Dedifferentiated amniotic fluid mesenchymal stem cell (primary cell): ENCODE data around the gene NFATC3.

Source experiments
- DNase-seq: peaks from one replicate; pipeline ENCODE4 v3.0.0-alpha.2; 2016; ENCODE audit errors: extremely low spot score

Gene NFATC3

GRCh38 chr16:68187505-68187904 lies 102.3 kb downstream of the NFATC3 start:
- DNase-seq = no peak

GRCh38 chr16:68188170-68188569 lies 103.0 kb downstream of the NFATC3 start:
- DNase-seq = no peak

DNA sequence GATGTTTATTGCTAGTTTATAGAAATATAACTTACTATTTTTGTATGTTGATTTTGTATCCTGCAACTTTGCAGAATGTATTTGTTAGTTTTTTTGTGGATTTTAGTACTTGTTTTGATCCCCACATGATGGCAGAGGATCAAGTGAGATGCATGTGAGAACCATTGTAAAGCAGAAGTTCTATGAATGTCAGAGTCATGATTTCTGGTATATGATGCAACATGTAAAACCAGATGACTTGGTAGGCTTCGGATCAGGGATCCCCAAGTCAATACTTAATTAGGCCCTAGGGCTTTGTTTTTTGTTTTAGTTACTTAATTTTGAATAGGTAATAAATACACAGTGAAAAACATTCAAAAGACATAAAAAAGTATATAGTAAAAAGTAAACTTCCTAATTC lies 104.9 kb downstream of the NFATC3 start:
- DNase-seq = no peak

DNA sequence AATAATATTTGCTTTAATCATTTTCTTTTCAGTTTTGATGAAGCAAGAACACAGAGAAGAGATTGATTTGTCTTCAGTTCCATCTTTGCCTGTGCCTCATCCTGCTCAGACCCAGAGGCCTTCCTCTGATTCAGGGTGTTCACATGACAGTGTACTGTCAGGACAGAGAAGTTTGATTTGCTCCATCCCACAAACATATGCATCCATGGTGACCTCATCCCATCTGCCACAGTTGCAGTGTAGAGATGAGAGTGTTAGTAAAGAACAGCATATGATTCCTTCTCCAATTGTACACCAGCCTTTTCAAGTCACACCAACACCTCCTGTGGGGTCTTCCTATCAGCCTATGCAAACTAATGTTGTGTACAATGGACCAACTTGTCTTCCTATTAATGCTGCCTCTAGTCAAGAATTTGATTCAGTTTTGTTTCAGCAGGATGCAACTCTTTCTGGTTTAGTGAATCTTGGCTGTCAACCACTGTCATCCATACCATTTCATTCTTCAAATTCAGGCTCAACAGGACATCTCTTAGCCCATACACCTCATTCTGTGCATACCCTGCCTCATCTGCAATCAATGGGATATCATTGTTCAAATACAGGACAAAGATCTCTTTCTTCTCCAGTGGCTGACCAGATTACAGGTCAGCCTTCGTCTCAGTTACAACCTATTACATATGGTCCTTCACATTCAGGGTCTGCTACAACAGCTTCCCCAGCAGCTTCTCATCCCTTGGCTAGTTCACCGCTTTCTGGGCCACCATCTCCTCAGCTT lies 105.8 kb downstream of the NFATC3 start:
- DNase-seq = no peak

DNA sequence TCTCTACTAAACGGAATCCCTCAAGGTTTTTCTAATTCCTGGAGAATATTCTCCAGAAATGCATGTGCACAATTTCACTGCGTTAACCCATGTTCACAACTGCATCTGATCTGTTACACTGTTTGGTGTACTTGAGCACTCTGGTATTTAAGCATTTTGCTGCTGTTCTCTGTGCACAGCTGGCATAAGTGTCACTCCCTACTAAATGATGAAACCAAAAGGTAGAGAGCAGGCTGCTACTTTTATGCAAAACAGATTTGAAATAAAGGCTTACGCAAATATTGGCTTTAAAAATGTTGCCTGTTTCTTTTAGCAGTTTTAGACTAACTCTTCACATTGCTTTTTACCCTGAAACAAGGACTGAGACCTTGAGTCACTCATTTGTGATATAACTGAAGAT lies 109.1 kb downstream of the NFATC3 start:
- no peak for DNase-seq

- DNase-seq = no peak
Measured at GRCh38 chr16:68197250-68197649, 112.1 kb downstream of the NFATC3 start.

GRCh38 chr16:68200088-68200783 lies 115.1 kb downstream of the NFATC3 start:
- no peak for DNase-seq

- no peak for DNase-seq
Measured at GRCh38 chr16:68202091-68202519, 116.9 kb downstream of the NFATC3 start.

DNA sequence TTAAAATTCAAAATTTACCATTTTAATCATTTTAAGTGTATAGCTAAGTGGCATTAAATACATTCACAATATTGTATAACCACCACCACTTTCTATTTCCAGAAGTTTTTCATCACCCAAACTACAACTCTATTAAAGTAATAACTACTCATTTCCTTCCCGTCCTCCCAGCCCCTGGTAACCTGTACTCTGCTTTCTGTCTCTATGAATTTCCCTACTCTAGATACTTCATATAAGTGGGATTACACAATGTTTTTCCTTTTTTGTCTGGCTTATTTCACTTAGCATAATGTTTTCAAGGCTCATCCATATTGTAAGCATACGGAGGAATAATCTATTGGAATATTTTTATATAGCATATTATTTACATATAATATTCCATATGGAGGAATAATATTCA lies 121.1 kb downstream of the NFATC3 start:
- no peak for DNase-seq

DNA sequence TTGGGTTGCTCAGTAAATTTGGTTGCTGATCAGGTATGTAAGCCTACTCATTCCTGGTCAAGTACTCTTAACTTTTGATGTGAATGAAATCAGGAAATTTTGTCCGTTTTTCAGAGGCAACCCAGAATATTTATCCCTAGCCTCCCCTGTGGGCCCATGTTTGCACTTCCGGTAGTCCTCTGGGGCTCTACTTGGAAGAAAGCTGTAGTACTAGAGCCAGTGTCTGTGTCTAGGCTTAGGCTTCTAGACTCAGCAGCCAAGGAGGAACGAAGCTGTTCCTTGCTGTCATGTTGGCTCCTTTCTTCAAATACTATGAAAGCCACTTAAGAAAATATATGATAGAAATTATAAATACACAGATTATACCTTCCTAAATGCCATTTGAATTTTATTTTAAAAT lies 129.6 kb downstream of the NFATC3 start:
- no peak for DNase-seq

DNA sequence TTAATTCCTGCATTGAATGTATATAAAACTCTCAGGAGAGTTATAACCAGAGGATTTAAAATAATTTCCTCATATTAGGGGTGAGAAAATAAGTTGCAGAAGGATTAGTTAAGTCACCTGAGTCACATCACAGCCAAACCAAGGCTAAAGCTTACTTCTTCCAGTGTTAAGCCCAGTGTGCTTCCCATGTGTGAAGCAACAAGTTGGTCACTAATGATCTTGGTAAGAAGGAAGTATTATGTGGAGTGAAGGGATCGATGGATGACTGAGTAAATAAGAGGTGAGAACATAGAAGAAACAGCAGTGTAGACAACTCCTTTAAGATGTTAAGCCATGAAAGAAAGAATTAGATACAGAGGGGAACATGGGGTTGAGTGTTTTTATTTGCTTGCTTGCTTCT lies 130.1 kb downstream of the NFATC3 start:
- DNase-seq = no peak

GRCh38 chr16:68216240-68216639 lies 131.1 kb downstream of the NFATC3 start:
- DNase-seq = no peak

DNA sequence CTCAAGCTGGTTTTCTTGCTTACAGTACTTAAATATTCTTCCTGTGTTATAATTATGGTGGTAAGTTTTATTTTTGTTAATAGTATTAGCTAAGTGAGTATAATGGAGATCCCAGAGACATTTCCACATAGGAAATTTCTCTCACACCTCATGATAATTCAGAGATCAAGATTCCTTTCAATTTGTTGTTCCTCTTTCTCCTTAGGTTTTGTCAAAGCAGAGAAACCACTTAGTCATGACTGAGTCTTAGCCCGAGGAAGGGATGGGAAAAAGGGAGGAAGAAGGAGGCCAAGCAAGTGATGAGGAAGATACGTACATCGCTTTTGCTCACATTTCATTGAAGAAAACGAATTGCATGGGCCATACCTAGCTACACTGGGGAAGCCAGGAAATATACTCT lies 132.3 kb downstream of the NFATC3 start:
- DNase-seq = no peak

GRCh38 chr16:68219725-68220351 lies 134.7 kb downstream of the NFATC3 start:
- DNase-seq = no peak

DNA sequence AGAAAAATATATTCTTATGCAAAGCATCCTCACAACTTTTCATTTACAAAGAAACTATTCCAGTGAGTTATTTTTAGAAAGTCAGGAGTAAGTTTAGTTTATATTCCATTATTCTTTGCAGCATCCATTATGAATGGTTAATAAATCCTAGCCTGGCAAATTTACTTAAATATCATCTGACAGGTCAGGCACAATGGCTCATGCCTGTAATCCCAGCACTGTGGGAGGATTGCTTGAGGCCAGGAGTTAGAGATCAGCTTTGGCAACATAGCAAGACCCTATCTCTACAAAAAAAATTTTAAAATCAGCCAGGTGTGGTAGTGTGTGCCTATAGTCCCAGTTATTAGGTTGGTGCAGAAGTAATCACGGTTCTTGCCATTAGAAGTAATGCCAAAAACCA lies 137.9 kb downstream of the NFATC3 start:
- DNase-seq = no peak

DNA sequence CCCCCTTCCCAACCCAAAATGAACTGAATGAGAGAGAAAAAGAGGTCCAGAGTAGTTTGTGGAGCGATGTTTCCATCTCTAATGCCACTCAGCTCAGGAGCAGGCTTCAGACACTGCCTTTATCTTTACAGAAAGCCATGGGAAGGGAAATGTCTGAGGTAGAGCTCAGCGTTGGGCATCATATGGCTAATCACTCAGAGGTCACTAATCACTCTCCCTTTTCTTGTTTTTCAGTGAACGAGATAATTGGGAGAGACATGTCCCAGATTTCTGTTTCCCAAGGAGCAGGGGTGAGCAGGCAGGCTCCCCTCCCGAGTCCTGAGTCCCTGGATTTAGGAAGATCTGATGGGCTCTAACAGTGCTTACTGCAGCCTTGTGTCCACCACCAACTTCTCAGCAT lies 140.9 kb downstream of the NFATC3 start:
- DNase-seq = no peak

DNA sequence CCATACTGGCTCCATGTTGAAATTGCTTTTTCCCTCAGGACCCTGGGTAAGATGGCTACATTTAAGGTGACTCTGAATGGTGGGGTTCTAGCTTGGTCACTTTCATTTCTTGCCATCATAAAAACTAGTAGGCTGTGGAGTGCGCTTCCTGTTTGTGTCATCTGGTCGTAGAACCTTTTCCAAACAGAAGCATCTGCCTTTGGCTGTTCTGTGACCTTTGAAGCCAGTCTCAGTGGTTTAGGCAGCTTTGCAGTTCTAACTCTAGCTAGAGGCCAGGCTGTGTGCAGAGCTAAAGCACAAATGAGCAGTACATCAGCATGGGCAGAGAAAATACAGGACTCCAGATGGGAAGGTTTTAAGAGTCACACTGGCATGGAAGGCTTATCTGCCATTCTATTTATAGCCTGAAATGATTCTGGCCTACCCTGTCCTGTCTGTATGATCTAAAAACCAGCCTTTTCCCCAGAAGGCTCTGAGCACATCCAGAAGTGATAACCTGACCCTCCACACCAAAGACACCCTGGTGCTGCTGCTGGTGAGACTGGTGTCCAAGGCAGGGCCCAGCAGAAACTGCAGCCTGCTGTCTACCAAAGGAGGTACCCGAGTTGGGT lies 142.1 kb downstream of the NFATC3 start:
- DNase-seq = no peak

GRCh38 chr16:68227850-68228553 lies 142.8 kb downstream of the NFATC3 start:
- DNase-seq = no peak

DNA sequence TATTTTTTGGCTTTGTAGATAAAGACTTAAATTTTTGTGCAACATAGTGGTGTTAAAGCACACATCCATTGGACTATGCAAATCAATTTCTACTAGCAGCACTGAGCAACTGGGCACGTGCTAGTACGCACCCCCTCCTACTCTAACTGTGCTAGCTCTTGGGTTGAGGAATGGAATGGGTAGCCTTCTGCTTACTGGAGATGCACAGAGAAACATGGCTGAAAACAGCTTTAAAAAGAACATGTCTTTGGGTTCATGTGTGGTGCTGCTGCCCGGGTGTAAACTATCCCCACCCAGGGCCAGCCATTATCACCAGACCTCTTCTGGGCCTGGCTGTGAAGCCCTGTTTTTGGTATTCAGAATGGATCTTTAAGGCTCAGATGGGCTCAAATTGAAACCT lies 143.5 kb downstream of the NFATC3 start:
- no peak for DNase-seq

DNA sequence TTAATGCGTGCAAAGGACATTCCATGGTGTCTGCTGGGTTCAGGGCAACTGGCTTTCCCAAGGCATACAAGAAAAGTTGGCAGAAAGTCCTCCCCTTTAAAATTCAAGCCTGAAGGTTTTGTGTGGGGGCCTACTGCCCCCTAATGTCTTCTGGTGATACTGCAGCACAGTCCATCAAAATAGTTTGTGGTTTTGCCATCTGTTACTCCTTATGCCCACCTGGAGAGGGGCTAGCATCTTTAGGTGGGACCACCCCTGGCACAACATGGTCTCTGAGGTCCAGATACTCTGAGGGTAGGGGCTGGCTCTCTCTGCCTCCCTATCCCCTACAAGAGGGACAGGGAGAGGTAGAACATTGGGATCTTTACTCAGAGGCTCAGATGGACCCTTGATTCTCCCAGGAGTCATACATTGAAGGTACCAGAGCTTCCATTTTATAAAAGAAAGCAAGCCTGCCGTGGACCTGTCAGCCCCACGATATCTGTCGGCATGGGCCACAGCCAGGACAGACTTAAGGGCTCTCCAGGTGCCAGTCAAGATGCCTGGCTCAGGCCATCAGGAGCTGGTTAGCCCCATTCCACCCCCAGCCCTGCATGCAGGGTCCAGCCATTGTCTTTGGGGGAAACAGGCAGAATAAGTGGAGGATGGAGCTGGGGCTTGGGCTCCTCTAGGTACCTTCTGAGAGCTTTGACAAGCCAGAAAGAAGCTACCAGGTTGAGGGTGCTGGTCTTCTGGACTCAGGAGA lies 144.4 kb downstream of the NFATC3 start:
- peak; percentile 68 for DNase-seq

- no peak for DNase-seq
Measured at GRCh38 chr16:68230176-68230571, 145.0 kb downstream of the NFATC3 start.
